Activated gamma-delta T cell treated with anti-CD3 and anti-CD28 coated beads, Interleukin-2, amount 50 U/mL, for 16 hours (primary cell): ENCODE results near the gene APOBEC3G.
"Not testable (repeated sequence)": the region's sequence is repeated elsewhere in the genome, so short reads cannot be mapped to it uniquely, and the experiment has no call there.

Source experiments
- DNase-seq: peaks from one replicate; pipeline ENCODE4 v3.0.0-alpha.2; 2020; ENCODE audit warnings: low read depth

APOBEC3G gene

DNA sequence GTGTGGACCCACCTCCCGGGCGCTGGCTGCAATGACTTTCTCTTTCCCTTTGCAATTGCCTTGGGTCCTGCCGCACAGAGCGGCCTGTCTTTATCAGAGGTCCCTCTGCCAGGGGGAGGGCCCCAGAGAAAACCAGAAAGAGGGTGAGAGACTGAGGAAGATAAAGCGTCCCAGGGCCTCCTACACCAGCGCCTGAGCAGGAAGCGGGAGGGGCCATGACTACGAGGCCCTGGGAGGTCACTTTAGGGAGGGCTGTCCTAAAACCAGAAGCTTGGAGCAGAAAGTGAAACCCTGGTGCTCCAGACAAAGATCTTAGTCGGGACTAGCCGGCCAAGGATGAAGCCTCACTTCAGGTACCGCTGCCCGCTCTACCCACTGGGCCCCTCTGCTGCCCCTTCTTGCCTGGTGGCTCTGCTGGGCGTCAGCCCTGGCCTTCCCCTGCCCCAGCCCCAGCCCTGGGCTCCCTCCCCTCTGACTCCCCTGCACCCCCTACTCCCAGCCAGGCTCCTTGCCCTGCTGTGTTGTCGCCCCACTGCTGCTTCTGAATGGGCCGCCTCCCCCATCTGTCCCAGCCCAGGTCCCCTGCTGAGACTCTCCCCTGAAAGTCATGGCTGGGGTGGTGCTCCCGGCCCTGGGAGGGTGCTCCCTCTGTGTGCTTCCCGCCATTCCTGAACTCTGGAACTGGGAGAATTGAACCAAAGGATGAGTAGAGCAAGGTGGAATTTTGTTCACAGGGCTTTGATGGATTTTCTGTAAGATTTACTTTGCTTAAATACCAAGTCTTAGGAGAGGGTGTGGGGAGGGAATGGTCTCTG lies at the start of gene APOBEC3G:
Gene APOBEC3G (plus strand): TSS at position 250 of the 815 bp plus-strand sequence. CDS start 87 bp downstream, at position 337.
- peak; percentile 49 for DNase-seq

DNA sequence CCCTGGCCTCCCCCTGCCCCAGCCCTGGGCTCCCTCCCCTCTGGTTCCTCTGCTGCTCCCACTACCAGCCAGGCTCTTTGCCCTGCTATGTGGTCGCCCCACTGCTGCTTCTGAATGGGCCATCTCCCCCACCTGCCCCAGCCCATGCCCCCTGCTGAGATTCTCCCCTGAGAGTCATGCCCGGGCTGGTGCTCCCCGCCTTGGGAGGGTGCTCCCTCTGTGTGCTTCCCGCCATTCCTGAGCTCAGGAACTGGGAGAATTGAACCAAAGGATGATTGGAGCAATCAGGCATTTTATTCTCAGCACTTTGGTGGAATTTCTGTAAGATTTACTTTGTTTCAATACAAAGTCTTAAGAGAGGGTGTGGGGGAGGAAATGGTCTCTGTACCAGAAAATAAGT lies 49.4 kb upstream of the APOBEC3G start:
- DNase-seq: no peak

DNA sequence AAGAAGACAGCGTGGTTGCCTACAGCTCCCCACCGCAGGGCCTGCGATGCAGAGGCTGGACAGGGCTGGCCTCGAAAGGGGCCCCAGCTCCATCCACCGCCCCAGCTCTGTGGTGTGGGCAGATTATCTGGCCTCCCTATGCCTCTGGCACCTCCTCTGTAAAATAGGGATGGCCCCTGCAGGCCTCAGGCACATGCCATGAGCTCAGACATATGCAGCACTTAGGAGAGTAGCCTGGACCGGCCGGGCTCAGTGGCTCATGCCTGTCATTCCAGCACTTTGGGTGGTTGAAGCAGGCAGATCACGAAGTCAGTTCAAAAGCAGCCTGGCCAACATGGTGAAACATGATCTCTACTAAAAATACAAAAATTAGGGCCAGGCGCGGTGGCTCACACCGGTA lies 48.8 kb upstream of the APOBEC3G start:
- DNase-seq: no peak

DNA sequence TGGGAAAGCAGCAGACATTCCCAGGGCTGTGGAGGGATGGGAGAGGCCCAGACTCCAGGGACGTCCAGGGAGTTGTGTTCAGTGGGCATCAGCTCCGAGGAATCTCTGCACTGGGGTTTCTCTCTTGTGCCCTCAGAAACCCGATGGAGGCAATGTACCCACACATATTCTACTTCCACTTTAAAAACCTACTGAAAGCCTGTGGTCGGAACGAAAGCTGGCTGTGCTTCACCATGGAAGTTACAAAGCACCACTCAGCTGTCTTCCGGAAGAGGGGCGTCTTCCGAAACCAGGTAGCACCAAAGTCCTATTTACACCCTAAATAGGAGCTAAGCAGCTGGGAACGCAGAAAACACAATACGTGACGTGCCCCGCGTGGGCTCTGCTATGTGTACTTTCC lies 47.8 kb upstream of the APOBEC3G start:
- no peak for DNase-seq

DNA sequence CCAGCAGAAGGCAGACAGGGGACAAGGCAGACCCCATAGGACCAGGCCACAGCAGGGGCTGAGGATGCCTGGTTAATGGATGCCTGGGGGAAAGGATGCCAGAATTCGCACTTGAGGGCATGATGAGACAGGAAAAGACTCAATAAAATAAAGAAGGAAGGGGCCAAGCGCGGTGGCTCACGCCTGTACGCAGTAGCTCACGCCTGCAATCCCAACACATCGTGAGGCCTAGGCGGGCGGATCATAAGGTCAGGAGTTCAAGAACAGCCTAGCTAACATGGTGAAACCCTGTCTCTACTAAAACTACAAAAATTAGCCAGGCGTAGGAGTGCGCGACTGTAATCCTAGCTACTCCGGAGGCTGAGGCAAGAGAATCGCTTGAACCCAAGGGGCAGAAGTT lies 46.4 kb upstream of the APOBEC3G start:
- DNase-seq: no peak

DNA sequence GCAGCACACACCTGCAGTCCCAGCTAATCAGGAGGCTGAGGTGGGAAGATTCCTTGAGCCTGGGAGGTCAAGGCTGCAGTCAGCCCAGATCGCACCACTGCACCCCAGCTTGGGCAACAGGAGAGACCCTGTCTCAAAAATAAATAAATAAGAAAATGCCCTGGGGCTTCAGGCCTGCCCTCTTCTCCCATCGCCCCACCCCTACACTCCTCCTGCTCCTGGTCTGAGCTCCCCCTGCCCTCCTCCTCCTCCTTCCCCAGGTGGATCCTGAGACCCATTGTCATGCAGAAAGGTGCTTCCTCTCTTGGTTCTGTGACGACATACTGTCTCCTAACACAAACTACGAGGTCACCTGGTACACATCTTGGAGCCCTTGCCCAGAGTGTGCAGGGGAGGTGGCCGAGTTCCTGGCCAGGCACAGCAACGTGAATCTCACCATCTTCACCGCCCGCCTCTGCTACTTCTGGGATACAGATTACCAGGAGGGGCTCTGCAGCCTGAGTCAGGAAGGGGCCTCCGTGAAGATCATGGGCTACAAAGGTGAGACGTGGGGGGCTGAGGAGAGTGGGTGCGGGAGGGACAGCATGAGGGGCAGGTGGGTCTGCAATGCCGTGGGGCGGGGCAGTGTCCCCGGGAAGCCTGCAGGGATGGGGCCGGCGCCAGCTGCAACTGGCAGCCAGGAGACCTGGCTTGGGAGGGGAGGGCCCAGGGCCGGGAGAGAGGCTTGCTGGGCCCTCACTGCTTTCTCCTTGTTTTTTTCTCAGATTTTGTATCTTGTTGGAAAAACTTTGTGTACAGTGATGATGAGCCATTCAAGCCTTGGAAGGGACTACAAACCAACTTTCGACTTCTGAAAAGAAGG lies 45.4 kb upstream of the APOBEC3G start:
- DNase-seq: not testable (repeated sequence)

DNA sequence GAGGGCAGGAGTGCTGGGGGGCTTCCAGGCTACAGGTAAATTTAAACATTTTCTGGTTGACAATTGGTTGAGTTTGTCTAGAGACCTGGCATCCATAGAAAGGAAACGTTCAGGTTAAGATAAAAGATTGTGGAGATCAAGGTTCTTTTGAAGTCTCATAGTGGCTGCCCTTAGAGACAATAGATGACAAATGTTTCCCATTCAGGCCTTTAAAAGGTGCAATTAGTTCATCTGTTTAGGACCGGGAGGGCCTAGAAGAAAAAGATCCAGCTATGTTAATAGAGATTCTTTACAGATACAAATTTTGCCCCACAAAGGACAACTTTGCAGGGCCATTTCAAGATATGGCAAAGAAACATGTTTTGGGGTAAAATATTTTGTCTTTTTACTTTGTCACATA lies 40.0 kb upstream of the APOBEC3G start:
- not testable (repeated sequence) for DNase-seq

DNA sequence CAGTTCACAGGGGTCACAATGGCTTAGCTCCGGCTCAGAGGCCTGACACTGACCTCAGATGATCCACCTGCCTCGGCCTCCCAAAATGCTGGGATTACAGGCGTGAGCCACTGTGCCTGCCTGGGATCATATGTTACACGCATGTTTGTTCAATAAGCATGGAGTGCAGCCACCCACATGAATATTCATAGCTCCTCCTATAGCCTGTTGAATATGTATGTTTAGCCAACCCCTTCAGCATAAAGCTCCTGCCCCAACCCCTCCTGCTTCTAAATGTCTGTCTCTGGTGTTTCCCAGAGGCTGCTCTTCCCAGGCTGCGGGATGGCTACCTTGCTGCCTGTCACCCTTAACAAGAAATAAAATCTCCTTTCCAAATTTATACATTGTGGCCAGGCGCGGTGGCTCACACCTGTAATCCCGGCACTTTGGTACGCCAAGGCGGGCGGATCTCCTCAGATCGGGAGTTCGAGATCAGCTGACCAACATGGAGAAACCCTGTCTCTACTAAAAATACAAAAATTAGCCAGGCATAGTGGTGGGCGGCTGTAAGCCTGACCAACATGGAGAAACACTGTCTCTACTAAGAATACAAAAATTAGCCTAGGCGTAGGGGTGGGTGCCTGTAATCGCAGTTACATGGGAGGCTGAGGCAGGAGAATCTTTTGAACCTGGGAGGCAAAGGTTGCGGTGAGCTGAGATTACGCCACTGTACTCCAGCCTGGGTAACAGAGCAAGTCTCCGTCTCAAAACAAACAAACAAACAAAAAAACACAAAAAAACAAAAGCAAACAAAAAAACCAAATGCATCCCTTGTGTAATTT lies 37.6 kb upstream of the APOBEC3G start:
- no peak for DNase-seq

DNA sequence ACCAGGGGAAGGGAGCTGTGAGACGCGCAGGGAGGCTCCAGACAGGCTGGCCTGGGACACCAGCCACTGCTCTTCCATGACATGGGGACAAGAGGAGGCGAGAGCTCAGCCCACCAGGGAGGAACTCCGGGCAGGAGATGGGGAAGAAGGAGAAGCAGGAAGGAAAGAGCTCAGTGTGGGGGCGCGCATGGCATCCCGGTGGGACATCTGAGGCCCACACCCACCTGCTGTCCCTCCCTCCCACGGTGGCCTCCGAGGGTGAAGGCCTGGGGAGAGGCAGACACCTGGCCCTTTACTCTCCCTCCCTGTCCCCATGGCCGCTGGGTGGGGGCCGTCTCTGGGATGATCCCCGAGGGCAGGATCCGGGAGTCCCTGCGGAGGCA lies 36.9 kb upstream of the APOBEC3G start:
- not testable (repeated sequence) for DNase-seq

DNA sequence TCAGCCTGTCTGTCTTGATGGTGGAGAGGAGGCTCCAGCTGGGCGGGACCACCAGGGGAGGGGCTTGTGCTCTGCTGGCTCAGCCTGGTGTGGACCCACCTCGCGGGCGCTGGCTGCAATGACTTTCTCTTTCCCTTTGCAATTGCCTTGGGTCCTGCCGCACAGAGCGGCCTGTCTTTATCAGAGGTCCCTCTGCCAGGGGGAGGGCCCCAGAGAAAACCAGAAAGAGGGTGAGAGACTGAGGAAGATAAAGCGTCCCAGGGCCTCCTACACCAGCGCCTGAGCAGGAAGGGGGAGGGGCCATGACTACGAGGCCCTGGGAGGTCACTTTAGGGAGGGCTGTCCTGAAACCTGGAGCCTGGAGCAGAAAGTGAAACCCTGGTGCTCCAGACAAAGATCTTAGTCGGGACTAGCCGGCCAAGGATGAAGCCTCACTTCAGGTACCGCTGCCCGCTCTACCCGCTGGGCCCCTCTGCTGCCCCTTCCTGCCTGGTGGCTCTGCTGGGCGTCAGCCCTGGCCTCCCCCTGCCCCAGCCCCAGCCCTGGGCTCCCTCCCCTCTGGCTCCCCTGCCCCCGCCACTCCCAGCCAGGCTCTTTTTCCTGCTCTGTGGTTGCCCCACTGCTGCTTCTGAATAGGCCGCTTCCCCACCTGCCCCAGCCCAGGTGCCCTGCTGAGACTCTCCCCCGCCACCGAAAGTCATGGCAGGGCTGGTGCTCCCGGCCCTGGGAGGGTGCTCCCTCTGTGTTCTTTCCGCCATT lies 36.4 kb upstream of the APOBEC3G start, which contains the start of gene APOBEC3F:
Gene APOBEC3F (plus strand): TSS at position 327 of the 759 bp plus-strand sequence. CDS start 97 bp downstream, at position 424.
- DNase-seq: peak; percentile 64

DNA sequence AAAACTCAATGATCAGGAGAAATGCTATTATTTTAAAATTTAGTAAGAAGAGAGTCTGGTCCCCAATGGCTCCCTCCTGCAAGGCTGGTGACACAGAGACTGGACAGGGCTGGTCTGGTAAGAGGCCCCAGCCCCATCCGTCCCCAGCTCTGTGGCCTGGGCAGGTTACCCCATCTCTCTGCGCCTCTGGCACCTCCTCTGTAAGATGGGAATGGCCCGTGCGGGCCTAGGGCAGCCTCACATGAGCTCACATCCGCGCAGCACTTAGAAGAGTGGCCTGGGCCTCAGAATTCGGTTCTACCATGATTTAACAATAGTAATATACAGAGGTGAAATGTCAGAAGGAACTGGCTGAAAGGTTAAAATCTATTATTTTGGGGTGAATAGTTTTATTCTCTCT lies 35.2 kb upstream of the APOBEC3G start:
- DNase-seq: no peak

DNA sequence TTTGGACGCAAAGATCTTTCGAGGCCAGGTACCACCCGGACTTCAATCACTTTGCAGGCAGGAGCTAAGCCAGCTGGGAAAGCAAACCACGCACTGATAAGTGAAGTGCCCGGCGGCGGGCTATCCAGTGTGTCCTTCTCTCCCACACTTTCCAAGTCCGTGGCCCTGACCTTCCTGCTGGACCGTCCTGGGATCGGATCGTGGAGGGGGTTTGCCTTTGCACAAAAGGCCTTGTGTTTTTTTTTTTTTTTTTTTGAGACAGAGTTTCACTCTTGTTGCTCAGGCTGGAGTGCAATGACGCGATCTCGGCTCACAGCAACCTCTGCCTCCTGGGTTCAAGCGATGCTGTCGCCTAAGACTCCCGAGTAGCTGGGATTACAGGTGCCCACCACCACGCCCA lies 34.0 kb upstream of the APOBEC3G start:
- not testable (repeated sequence) for DNase-seq

DNA sequence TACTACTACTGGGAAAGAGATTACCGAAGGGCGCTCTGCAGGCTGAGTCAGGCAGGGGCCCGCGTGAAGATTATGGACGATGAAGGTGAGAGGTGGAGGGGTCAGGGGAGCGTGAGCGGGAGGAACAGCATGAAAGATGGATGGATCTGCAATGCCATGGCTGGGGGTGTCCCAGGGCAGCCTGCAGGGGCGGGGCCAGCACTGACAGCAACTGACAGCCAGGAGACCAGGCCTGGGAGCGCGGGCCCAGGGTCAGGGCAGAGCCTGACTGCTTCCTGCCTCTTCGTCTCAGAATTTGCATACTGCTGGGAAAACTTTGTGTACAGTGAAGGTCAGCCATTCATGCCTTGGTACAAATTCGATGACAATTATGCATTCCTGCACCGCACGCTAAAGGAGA lies 31.9 kb upstream of the APOBEC3G start:
- DNase-seq: not testable (repeated sequence)

DNA sequence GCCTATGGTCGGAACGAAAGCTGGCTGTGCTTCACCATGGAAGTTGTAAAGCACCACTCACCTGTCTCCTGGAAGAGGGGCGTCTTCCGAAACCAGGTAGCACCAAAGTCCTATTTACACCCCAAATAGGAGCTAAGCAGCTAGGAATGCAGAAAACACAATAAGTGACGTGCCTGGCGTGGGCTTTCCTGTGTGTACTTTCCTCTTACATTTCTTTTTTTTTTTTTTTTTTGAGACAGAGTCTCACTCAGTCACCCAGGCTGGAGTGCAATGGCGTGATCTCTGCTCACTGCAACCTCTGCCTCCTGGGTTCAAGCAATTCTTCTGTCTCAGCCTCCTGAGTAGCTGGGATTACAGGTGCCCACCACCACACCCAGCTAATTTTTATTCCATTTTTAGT lies 27.6 kb upstream of the APOBEC3G start:
- DNase-seq: not testable (repeated sequence)

DNA sequence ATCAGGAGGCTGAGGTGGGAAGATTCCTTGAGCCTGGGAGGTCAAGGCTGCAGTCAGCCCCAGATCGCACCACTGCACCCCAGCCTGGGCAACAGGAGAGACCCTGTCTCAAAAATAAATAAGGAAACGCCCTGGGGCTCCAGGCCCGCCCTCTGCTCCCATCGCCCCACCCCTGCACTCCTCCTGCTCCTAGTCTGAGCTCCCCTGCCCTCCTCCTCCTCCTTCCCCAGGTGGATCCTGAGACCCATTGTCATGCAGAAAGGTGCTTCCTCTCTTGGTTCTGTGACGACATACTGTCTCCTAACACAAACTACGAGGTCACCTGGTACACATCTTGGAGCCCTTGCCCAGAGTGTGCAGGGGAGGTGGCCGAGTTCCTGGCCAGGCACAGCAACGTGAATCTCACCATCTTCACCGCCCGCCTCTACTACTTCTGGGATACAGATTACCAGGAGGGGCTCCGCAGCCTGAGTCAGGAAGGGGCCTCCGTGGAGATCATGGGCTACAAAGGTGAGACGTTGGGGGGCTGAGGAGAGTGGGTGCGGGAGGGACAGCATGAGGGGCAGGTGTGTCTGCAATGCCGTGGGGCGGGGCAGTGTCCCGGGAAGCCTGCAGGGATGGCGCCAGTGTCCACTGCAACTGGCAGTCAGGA lies 25.1 kb upstream of the APOBEC3G start:
- not testable (repeated sequence) for DNase-seq

DNA sequence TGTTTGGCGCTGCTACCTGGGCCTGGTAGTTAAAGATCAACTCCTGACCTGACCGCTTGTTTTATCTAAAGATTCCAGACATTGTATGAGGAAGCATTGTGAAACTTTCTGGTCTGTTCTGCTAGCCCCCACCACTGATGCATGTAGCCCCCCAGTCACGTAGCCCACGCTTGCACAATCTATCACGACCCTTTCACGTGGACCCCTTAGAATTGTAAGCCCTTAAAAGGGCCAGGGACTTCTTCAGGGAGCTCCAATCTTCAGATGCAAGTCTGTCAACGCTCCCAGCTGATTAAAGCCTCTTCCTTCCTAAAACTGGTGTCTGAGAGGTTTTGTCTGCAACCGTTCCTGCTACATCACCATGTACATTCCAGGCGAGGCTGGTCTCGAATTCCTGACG lies 21.4 kb upstream of the APOBEC3G start:
- DNase-seq: no peak

DNA sequence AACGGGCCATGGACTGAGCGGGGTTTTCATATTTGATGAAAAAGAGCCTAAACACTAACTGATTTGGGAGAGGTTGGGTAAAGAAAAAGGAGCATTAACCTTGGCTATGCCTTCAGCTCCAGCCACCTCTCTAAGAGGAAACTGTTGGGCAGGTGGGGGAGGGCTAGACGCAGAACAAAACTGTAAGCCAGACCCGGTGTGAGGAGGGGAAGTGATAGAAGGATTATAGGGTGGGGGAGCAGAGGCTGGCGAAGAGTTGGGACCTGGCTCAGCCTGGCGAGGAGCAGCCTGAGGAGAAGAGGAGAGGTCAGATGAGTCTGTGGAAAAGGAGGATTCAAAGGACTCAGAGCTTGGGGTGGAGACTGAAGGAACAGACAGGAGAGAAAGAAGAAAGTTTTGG lies 15.8 kb upstream of the APOBEC3G start:
- DNase-seq: not testable (repeated sequence)

DNA sequence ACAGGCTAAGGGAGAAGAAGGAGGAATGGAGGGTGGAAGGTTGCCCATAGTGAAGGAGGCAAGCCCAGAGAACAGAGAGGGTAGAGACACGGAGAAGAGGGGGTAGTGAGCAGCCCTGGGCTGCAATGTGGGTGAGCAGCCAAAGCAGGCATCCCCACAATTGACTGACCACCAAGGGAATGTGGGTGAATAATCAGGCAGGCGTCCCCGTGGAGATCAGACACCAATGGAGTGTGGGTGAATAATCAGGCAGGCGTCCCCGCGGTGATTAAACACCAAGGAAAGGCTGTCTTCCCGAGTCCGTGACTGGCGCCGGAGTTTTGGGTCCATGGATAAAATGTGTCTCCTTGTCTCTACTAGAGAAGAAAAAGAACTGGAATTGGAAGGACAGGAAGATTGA lies 15.1 kb upstream of the APOBEC3G start:
- not testable (repeated sequence) for DNase-seq

DNA sequence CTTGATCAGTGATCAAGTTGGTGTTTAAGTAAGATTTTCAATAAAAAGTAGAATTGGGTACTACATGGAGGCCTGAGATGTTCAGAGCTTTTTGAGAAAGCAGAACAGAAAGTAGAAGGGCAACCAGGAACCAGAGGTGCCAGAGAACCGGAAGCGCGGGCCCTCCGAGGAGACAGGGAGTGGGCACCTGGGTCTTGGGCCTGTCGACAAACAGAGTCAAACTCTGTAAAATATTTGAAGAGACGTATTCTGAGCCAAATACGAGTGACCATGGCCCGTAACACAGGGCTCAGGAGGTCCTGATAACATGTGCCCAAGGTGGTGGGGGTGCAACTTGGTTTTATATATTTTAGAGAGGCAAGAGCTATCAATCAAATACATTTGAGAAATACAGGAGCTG lies 13.2 kb upstream of the APOBEC3G start:
- not testable (repeated sequence) for DNase-seq

DNA sequence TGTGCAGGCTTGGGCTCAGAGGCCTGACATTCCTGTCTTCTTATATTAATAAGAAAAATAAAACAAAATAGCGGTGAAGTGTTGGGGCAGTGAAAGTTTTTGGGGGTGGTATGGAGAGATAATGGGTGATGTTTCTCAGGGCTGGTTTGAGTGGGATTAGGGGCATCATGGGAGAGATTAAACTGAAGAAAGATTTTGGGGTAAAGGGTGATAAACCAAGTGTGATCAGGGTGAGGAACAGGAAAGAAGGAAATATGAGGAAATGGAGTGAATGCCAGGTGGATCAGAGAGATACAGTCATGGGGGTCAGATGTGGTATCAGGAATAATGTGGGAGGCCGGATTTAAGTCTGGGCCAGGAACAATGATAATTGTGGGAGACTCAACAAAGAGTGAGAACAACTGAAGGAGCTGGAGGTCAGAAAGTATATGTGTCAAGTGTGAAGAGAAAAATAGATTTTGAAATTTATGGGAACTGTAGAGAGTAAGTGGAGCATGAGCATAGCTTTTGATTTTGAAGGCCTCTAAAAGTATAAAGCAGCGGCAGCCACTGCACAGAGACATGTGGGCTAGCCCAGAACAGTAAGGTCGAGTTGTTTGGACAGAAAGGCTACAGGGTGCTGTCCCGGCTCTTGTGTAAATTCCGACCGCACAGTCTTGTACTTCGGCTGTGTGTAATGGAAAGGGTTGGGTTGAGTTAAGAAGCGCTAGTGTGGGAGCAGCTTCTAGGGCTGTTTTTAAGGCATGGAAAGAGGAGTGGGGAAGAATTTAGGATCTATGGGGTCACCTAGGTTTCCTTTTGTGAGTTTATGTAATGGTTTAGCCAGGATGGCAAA lies 10.4 kb upstream of the APOBEC3G start:
- DNase-seq: not testable (repeated sequence)
